Activated CD8-positive, alpha-beta memory T cell treated with anti-CD3 and anti-CD28 coated beads, Interleukin-2, amount 50 U/mL, for 24 hours (primary cell): ENCODE measurements around the gene RAPGEF1.

ENCODE experiments used
- DNase-seq: peaks from one replicate; pipeline ENCODE4 v3.0.0-alpha.2; 2020; ENCODE audit errors: extremely low read depth

RAPGEF1 gene

DNA sequence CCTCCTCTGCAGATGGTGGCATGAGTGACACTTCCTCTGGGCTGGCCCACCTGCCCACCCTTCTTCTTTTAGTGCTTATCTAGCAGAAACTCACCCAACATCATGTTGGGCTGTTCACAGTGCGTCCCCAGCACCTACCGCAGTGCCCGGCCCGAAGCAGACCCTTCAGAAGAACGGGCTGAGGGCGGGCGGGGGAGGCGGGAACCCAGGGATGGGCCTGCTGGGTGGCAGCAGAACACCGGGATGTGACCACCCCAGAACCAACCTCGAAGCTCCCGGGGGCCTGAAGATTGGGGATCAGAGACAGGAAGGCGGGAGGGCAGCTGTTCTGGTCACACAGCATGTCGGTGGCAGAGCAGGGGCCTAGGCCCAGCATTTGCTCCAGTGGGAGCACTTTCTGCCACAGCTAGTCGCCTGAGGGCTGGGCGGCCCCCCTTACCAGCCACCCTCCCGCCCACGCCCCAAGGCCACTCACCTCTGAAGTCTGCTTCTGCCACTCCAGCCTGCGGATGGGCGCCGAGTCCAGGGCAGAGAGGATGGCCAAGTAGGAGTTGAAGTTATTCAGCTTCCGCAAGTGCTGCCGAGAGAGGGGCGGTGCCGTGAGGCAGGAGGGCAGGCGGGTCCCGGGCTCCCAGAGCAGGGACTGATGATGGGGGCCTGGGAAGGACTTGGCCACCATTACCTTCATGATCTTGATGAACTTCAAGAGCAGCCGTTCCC is 155.9 kb downstream of the RAPGEF1 start:
- no peak for DNase-seq

DNA sequence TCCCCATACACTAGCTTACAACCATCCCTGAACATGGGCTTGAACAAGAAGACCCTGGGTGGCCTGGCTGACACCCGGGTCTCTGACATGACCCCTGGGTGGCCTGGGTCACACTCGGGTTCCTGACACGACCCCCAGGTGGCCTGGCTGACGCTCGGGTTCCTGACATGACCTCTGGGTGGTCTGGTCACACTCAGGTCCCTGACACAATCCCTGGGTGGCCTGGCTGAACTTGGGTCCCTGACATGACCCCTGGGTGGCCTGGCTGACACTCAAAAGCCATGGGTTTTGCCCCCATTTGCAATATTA is 156.6 kb downstream of the RAPGEF1 start:
- no peak for DNase-seq

DNA sequence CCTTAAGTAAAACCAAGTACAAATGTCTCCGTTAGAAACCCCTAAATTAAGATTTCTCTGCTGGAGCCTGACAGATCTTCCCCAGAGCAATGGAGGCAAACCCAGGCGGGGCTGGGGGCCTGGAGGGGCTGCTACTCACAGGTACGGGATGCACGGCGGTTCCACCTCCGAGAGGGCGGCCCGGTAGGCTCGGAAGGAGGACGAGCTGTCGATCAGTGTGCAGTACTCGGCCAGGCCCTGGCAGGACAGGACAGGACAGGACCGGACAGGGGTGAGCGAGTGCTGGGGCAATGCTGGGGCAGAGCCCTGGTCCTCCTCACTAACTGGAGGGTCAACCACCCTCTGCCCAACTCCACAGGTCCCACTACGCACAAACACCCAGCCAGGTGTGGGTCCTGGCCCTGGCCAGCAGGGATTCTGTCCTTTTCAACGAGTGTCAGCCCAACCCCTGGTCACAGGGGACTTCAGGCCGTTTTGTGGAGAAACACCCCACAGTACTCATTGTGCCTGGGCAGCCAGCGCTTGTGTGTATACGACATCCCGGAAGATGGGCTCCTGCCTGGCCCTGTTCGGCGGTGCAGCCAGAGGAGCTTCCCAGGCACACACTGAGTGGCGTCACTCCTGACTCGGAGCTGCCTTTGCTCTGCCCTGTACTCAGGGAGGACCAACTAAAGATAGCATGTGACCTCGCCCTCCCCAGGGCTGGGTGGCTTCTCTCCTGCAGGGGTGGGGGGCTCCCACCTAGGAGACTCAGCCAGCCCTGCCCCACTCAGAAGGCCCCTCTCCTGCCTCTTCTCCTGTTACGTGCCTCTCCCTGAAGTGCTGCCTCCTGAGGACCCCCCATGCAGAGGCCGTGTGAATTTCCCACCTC is 157.2 kb downstream of the RAPGEF1 start:
- no peak for DNase-seq

DNA sequence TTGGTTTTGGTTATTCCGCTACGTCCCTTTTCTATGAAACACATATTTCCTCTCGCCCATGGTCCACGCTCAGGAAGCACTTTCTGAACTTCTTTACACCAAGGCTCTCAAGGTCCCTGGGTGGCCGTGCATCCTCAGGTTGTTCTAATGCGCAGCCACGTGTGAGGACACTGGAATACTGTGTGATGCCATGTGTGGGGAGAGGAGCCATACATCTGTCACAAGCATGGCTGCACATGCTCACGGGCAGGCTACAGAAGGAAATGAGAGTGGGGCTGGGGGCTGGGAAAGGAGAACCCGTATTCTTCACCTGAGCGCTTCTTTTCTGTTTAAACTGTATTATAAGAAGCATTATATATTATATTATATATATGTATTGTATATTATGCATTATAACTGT is 157.8 kb downstream of the RAPGEF1 start:
- no peak for DNase-seq

DNA sequence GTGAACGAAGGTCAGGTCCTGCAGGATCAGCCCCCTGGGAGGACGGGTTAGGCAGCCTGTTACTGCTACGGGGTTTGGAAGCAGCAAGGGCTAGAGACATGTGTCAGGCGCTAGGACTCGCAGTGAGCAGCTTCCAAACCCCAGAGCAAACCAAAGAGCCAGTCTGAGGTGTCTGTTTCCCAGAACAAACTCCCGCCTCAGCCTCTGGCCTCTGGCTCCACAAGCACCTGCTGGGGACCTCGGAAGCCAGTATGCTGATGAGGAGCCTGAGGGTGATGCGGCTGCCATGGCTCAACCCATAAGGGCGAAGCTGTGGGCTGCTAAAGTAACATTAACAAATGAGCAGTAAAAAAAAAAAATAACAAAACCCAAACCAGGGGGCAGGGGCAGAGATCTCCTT is 159.5 kb downstream of the RAPGEF1 start:
- DNase-seq: no peak

DNA sequence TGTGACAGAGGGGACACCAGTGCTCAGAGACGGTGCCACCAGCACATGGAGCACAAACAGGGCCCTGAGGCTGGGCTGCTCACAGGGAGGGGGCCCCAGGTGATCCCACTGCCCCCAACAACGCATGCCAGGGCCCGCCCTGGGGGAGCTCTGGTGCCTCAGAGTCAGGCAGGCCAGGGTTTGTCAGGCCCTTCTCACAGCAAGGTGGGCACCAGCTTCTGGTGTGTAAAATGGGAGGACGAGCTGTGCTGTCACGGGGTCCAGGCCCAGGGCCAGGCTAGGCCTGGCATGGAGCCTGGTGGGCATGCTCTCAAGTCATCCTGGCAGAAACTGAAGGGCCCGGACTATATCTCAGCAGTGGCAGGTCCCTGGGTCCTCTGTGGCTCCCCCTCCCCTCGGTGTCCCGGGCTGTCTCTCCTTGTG is 160.1 kb downstream of the RAPGEF1 start:
- no peak for DNase-seq

DNA sequence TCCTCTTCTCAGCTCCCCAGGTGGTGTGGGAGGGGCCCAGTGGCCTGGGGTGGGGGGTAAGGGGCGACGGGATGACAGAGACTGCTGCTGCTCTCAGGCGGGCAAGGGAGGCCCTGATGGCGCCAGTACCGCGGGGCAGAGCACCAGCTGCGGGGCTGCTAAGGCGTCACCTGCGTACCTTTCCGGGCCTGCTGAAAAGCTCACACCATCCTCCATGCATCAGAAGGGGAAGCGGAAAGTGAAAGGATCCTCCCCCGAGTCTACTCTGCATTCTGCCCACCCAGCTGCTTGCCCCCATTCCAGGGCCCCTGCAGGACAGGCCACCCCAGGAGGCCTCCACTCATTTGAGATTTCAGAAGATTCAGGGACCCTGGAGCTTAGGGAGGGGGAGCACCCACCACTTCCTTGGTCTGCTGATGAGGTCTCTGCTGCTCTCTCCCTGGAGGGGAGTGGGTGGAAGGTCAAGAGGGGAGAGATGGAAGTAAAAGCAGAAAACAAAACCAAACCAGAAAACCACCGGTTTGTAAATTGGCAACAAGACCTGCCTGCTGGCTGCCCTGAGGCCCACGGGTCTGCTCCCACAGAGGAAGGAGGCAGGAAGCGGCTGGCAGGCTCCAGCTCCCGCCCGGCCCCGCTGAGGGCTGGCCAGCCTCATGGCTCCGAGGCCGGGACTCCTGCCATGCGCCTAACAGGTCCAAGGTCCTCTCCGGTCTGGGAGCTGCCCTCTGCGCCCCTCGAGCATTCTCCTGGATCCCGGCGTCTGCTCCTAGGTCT is 161.0 kb downstream of the RAPGEF1 start:
- DNase-seq: no peak

DNA sequence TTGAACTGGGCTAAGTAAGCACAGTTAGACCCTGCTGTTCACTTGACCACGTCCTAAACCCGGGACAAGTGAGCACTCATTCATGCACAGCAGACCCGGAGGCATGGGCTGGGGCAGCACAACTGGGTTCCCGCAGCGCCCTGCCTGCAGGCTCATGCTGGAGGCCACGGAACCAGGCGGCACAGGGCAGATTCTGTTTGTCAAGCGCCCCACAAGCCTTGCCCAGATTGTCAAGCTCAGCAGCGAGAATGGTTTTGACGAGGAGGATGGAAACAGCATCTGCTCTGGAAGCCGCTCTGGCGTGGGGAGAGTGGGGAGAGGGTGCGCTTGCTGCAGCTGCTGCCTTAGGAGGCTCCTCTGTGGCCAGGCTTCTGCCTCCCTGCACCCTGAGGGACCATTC is 161.9 kb downstream of the RAPGEF1 start:
- no peak for DNase-seq

DNA sequence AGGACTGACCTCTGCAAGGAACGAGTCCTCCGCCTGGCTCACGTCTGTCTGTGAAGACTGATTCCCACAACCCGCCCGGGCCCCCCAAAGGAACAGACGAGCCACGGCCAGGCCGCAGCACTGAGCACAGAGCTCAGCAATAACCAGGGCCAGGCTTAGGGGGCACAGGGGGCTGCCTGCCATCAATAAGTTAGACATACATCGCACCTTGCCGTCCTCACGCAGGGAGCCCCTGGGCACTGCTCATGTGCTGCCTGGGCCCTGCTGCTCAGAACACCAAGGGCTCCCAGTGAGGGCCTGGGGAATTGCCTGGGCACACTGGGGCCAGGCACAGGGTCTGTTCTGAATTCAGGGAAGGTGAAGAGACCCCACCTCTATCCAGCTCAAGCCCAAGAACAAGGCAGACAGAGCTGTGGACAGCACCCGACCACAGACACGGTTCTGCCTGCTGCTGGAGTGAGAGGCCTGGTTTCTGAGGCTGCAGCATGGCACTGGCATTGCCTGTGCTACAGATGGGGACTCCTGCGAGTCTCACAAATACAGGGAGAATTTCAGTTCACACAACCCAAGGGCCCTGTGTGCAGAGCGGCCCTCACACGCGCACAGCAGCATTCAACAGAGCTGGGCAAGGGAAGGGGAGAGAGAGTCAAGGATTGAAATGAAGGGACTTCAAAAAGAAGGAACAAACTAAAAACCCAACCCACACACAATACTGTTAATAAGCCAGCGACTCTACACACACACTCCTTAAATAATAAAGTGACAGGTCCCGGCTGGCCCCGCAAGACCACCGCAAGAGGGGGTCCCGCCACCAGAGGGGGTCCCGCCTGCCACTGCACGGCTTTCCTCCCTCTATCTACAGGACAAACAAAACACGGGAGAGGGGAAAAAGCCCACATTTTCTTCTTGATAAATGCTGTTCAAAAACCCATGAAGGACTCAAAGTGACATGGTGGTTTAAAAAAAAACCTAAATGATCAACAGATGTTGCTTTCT is 162.6 kb downstream of the RAPGEF1 start:
- DNase-seq: no peak

DNA sequence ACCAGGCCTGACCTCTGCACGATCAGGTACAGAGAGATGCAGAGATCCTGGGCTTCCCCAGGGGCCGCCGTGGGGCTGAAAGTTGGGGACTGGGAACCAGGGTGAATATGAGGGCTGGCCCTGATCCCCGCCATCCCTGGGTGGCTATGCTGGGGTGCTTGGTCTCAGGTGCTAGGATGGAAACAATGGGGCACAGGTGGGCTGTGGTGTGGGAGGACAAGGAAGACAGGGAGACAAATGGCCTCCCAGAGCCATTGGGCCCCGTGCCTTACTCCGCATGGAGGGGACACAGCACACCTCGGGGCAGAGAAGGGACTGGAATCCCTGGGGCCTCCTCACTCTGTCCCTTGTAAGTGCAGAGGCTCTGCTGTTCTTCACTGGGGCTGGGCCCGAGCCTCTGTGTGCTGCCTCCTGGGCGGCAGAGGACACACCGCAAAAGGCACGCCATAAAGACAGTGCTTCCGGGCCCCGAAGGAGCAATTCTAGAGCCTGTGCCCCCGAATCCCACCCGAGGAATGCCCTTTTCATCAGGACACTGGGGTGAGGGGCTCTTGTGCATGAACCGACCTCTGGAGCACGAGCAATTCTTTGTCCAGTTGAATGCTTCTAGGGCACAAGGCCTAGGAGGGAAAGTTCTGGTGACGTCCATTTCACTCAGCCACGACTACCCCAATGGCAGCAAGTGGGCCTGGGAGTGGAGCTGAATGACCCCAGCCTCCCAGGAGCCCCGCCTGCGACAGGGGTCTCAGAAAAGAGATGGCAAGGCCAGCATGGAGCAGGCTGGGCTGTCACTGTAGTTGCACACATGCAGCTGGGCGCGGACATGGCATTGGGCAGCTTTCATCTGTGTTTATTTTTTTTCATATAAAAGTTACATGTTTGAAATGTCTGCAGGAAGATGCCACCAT is 163.7 kb downstream of the RAPGEF1 start:
- no peak for DNase-seq

DNA sequence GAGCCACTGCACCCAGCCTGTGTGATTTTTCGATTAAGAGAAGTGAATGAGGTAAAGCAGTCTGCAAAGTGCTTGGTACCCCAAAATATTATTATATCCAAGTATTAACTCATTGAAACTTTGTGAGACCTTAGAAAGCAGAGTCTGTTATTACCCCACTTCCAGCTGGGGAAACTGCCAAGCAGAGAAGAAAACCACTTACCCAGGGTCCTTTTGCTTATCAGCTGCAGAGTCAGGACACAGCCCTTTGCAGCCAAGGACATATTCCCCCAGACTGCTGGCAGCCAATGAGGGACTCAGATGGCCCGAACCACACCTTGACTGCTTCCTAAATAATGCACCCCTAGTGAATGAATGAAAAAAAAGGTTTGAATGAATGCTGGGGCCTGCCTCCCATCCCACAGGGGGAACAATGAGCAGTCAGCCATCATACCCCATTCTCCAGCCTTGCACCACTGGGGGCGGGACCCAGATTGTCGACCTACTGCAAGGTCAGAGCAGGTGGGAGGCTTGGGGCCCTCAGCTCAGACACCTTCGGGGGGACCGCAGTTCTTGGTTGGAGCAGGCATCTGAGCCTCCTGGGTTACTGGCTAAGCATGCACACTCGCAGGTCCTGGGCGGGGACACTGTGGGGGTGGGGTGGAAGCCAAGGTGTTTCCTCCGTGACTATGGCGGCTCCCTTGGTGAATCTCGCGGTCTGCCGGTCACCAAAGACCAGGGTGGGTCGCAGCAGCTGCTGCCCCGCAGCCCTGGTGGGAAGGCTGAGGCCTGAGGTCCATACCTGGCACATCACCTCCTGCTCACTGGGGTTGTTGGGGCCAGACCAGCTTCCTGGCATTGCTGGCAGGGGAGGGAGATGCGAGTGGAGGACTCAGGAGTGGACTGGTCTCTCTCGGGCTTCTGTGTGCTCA is 164.9 kb downstream of the RAPGEF1 start:
- no peak for DNase-seq

DNA sequence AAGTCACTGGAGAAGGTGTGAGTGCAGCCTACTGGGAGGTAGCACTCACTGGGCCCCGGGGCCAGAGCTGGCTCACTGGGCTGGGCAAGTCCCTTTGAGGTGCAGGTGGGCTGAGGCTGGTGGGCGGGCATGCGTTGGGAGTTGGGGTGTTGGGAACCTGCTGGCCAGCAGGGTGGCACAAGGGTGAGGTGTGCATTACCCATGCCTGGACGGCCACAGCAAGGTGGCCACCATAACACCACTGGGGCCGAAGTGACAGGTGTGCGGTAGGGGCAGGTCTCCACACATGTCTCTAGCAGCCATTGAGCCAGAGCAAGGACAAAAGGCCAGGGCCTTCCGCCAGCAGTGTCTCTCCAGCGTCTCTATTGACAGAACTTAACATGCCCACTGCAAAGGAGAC is 172.0 kb downstream of the RAPGEF1 start:
- DNase-seq: no peak

DNA sequence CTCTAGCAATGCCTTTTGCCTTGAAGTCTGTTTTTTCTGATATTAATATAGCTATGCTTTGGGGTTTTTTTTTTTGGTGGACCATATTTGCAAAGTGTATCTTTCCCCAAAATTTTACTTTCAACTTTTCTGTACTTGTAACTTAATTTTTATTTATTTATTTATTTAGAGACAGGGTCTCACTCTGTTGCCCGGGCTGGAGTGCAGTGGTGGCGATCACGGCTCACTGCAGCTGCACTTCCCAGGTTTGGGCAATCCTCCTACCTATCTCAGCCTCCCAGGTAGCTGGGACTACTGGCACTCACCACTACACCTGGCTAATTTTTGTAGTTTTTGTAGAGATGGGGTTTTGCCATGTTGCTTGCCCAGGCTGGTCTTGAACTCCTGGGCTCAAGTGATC is 173.7 kb downstream of the RAPGEF1 start:
- DNase-seq: no peak

DNA sequence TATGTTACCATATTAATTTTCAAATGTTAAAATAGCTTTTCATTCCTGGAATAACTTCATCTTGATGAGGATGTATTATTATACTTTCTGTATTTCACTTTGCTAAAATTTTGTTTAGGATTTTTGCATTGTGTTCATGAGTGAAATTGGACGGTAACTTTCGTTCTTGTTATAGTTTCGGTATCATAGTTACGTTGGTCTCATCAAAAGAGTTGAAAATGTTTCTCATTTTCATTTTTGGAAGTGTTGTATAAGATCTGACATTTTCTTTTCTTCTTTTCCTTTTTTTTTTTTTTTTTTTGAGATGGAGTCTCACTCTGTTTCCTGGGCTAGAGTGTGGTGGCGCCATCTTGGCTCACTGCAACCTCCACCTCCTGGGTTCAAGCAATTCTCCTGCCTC is 174.5 kb downstream of the RAPGEF1 start:
- no peak for DNase-seq

DNA sequence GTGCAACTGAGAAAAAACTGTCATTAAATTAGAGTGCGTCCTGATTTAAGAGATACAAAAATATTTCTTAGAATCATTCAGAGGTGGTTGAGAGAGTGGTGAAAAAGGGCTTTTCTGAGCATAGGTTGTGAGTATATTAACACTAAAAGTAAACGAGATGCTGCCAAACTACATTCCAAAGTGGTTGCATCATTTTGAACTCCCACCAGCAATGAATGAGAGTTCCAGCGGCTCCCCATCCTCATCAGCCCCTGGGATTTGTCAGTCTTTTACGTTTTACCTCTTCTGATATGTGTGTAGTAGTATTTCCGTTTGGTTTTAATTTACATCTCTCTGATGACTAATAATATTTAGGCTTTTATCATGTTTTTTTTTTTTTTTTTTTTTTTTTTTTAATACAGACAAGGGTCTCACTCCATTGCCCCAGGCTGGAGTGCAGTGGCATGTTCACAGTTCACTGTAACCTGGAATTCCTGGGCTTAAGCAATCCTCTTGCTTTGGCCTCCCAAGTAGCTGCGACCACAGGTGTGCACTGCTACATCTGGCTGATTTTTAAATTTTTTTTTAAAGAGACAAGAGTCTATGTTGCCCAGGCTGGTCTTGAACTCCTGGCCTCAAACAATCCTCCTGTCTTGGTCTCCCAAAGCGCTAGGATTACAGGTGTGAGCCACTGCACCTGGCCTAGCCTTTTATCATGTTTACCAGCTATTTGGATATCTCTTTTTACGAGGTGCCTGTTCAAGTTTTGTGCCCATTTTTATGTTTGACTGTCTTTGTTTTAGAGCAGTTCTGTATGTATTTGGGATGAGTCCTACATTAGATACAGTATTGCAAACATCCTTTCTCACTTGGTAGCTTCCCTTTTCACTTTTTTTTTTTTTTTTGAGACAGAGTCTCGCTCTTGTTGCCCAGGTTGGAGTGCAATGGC is 177.6 kb downstream of the RAPGEF1 start:
- no peak for DNase-seq

DNA sequence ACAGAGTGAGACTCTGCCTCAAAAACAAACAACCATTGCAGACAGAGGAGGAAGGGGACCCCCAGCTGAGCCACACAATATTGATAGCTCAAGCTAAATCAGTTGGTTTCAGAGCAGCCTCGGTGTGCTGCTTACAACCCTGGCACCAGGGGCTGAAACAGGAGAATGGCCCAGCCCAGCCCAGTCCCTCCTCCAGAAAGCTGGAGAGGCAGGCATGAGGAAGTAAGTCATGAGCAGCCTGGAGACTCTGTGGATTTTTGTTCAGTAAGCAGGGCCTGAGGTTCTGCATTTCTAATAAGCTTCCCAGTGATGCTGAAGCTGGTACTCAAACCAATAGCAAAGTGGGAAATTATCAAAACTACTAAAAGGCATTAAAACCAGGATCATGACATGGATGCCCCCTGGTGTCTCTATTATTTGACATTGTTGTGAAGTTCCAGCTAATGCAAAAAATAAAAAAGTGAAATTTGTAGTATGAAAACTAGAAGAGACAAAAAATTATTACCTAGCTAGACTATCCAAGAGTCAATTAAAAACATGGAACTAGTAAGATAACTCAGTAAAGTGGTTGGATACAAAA is 180.4 kb downstream of the RAPGEF1 start:
- DNase-seq: no peak

DNA sequence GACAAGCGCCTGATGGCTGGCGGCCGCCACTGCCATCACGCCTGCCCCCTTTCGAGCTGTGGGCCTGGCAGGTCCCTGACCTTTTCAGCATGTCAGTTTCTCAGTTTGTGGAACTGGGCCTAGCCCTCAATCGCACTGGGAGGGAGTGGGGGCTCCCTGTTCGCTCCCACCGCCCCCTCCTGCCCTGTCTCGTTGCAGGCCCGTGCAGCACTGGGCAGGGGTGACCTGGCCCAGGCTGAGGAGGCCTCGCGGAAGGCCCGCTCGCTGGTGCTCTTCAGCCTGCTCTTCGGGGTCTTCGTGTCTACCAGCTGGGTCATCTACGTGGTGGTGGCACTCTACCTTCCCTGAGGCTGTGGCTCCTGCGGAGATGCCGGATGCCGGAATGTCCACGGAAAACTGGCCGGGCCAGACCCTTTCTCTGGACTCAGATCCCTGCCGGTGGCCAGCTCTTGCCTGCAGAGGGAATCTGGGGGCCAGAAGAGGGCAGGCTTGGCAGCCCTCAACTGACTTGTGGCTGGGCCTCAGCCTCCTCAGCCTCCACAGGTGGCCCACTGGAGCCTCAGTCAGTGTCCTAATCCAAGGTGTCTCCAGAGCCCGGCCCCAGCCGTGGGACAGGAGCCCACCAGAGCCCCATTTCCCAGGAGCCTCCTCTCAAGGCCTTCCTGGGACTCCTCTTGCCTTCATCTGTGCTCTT is 181.9 kb downstream of the RAPGEF1 start:
- DNase-seq: no peak
